Spleen (tissue), 11 donors: Measurements from ENCODE around the gene TBC1D9. TPM values are rescaled to one million over a fixed set of nuclear protein-coding genes. Genes with fewer than 3 reads are reported as not detected.
A peak's percentile ranks its signal among the peaks of the same experiment; 100 is the strongest.

Experiments used
- DNase-seq: peaks from one replicate; pipeline ENCODE4 v3.0.0-alpha.2; 2020
- H3K27ac ChIP-seq, 8 donors: fragments of 200-600 bp; sonication (generic) in 7 of 8; 1 replicate in 4 of 8; 2 replicates in 4 of 8; pipeline versions ENCODE4 v1.5.0 to v1.8.0; 2016 to 2021; ENCODE audit warnings: inconsistent platforms in 4 of 8, mild to moderate bottlenecking in 4 of 8, moderate library complexity in 1 of 8
- H3K27me3 ChIP-seq, 7 donors: fragments of 200-600 bp; sonication (generic) in 6 of 7; replicated peaks in 1 of 7; 1 replicate in 4 of 7; 2 replicates in 3 of 7; pipeline versions ENCODE4 v1.5.0 to v1.8.0; 2016 to 2021; ENCODE audit warnings: inconsistent platforms in 3 of 7, mild to moderate bottlenecking in 1 of 7
- H3K36me3 ChIP-seq, 6 donors: fragments of 200-600 bp; sonication (generic) in 5 of 6; 1 replicate in 4 of 6; 2 replicates in 2 of 6; pipeline versions ENCODE4 v1.5.0 to v1.8.0; 2016 to 2021; ENCODE audit warnings: inconsistent platforms in 2 of 6
- H3K4me1 ChIP-seq, 6 donors: fragments of 200-600 bp; sonication (generic) in 5 of 6; 1 replicate in 3 of 6; 2 replicates in 3 of 6; pipeline versions ENCODE4 v1.5.0 to v1.8.0; 2016 to 2021; ENCODE audit warnings: inconsistent platforms in 3 of 6
- H3K4me3 ChIP-seq, 8 donors: fragments of 200-600 bp; sonication (generic) in 7 of 8; 1 replicate in 4 of 8; 2 replicates in 4 of 8; pipeline versions ENCODE4 v1.5.0 to v1.8.0; 2016 to 2021; ENCODE audit warnings: inconsistent platforms in 4 of 8, mild to moderate bottlenecking in 4 of 8, moderate library complexity in 2 of 8
- H3K9me3 ChIP-seq, 8 donors: fragments of 200-600 bp; sonication (generic) in 7 of 8; 1 replicate in 4 of 8; 2 replicates in 4 of 8; pipeline versions ENCODE4 v1.5.0 to v1.8.0; 2016 to 2021; ENCODE audit warnings: inconsistent platforms in 4 of 8
- POLR2A ChIP-seq, 3 donors: fragments of 450-650 bp; IDR thresholded peaks; one replicate each; pipeline ENCODE4 v1.5.1; 2017; ENCODE audit warnings: antibody characterized with exemption in 3 of 3, mild to moderate bottlenecking in 1 of 3
- POLR2AphosphoS5 ChIP-seq, 3 donors: sonication (generic); formaldehyde crosslinking; IDR thresholded peaks; one replicate each; pipeline ENCODE4 v1.5.1; 2017; ENCODE audit warnings: antibody characterized with exemption in 3 of 3
- WGBS, 5 donors: extraction: QIAGEN DNeasy Blood & Tissue Kit in 3 of 5; methylation state at CpG; one replicate each; pipeline versions ENCODE4 v1.1.5 to v1.1.7; 2013 to 2018; 5-methylcytosine and 5-hydroxymethylcytosine counted together
- intact Hi-C: fragments of 100-400 bp; cut with DNase I; formaldehyde crosslinking; loops from one replicate; pipeline ENCODE4 v1.15.0; 2023; ENCODE audit warnings: low total_unique reads
- polyA plus RNA-seq, 3 donors: library from polyadenylated mRNA; stranded (reverse); fragments of 200-250 nt; gene quantifications; one replicate each; pipeline ENCODE4 v1.2.1, GENCODE V29; 2013
- total RNA-seq, 7 donors: library from RNA; depleted of rRNA in 3 of 7; stranded (reverse); fragments of >200 nt in 3 of 7; fragmentation: NEBNext Ultra II Directional in 4 of 7; extraction: Animal tissue kit (Norgen Biotek cat#: 25700) in 4 of 7; gene quantifications; one replicate each; pipeline versions ENCODE4 v1.1.0 to v1.2.1, GENCODE V29; 2016 to 2021
- TF ChIP-seq, protein P1 (sequence below), 11 experiments: fragments of 200-600 bp in 7 of 11; fragments of 450-650 bp in 4 of 11; sonication (generic) in 4 of 11; IDR thresholded peaks in 8 of 11; conservative IDR thresholded peaks in 3 of 11; 1 replicate in 7 of 11; 2 replicates in 4 of 11; pipeline versions ENCODE4 v1.4.0 to v1.8.0; 2016 to 2021; ENCODE audit warnings: antibody characterized with exemption in 11 of 11, inconsistent platforms in 4 of 11, mild to moderate bottlenecking in 1 of 11
- donor health status: healthy with polysubstance abuse.
- donor health status: DM: no; HTN: no; CAD: no; lungs with moderate emphysema.
- donor health status: DM: no; HTN: no; CAD: no.
- donor health status: Bipolar disorder and iron deficiency.
- donor health status: healthy.
- donor health status: DM: no; HTN: no; CAD: no.
- donor health status: DM: yes; HTN: yes; CAD: no.

The TBC1D9 gene
- total and polyA plus RNA-seq, 10 donors, result 11.6 to 99.1 (median 77.2) TPM

DNA sequence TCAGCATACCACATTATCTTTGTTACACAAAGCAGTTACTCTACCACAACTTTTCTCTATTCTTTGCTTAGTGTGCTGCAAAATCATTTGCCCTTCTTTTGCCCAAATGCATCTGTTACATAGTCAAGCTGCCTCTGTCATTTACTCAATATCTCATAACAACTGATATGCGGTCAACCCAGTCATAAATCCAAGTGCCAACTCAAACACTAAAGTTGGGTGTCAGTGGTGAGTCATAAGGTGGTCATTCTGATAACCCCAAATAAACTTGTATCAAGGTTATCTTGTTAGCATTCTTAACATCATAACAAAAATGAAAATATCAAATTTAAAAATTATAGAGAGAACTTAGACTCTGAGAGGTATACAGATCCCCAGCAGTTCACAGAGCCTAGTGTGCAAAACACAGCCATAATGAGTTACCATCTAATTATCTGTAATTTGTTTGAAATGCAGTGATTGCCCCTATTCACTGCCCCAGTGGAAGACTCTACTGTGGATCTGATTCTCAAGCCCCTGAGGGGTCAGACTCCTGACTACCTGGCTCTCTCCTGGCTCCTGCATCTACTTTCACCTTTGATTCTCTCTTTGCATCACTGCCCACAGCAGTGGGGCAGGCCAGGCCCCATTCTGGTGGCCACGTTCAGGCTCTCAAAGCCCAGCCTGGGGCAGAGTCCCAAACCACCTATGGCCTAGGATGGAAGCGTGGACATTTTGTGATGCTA is 29.2 kb downstream of the TBC1D9 start:
- intact Hi-C loops, result no loop called here
- no peak overlapping the region for H3K4me3 ChIP-seq
- peaks cover 19 to 73% (median 41%) of the 10 kb centered on the region in 6 donors for H3K4me1 ChIP-seq
- H3K9me3 ChIP-seq, result no peaks in the 10 kb centered on the region
- 70 to 88% (median 85%) methylated on average over 3 of the region's 3 CpGs for WGBS, 5 donors
- no peaks in the 10 kb centered on the region for H3K36me3 ChIP-seq
- DNase-seq, result no peak
- H3K27me3 ChIP-seq, result no peaks in the 10 kb centered on the region
- H3K27ac ChIP-seq, result peak overlapping the region in 3 of 8 donors; percentile 11 to 49 (median 35)
- TF ChIP-seq POLR2A (IDR thresholded peaks at IDR 0.05), result no peak
- TF ChIP-seq POLR2AphosphoS5 (IDR thresholded peaks at IDR 0.05), result no peak
- TF ChIP-seq, protein P1, sequence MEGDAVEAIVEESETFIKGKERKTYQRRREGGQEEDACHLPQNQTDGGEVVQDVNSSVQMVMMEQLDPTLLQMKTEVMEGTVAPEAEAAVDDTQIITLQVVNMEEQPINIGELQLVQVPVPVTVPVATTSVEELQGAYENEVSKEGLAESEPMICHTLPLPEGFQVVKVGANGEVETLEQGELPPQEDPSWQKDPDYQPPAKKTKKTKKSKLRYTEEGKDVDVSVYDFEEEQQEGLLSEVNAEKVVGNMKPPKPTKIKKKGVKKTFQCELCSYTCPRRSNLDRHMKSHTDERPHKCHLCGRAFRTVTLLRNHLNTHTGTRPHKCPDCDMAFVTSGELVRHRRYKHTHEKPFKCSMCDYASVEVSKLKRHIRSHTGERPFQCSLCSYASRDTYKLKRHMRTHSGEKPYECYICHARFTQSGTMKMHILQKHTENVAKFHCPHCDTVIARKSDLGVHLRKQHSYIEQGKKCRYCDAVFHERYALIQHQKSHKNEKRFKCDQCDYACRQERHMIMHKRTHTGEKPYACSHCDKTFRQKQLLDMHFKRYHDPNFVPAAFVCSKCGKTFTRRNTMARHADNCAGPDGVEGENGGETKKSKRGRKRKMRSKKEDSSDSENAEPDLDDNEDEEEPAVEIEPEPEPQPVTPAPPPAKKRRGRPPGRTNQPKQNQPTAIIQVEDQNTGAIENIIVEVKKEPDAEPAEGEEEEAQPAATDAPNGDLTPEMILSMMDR (IDR thresholded peaks at IDR 0.05 in 8 of 11, conservative IDR thresholded peaks at IDR 0.05 in 3 of 11), result no peak

DNA sequence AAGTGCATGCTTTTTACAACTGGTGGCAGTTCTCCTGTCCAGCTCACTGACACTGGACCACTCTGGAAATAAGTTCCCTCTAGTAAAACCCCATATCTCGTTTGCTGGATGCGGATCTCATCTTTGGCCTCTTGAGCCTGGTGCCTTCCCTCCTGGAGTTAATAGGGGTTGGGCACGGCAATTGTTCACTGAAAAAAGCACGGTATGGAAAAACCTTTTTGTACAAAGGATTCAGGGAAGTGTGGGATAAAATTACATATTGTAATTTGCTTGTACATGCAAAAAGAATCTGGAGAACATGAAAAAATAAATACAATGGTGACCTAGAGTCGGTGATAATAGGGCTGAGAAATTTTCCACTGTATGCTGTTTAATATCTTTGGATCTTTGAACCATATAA is 30.6 kb downstream of the TBC1D9 start:
- H3K36me3 ChIP-seq, result no peaks in the 10 kb centered on the region
- no peak overlapping the region for H3K4me3 ChIP-seq
- no peak overlapping the region for H3K27ac ChIP-seq
- intact Hi-C loops, result no loop called here
- H3K4me1 ChIP-seq, result peaks cover 28 to 82% (median 54%) of the 10 kb centered on the region in 6 donors
- TF ChIP-seq POLR2AphosphoS5 (IDR thresholded peaks at IDR 0.05) (no peak), POLR2A (IDR thresholded peaks at IDR 0.05) (no peak)
- TF ChIP-seq, protein P1 (IDR thresholded peaks at IDR 0.05 in 8 of 11, conservative IDR thresholded peaks at IDR 0.05 in 3 of 11), result no peak
- no peaks in the 10 kb centered on the region for H3K27me3 ChIP-seq
- H3K9me3 ChIP-seq, result no peaks in the 10 kb centered on the region
- no peak for DNase-seq
- WGBS, 5 donors, result 87 to 92% (median 91%) methylated on average over 5 of the region's 5 CpGs

DNA sequence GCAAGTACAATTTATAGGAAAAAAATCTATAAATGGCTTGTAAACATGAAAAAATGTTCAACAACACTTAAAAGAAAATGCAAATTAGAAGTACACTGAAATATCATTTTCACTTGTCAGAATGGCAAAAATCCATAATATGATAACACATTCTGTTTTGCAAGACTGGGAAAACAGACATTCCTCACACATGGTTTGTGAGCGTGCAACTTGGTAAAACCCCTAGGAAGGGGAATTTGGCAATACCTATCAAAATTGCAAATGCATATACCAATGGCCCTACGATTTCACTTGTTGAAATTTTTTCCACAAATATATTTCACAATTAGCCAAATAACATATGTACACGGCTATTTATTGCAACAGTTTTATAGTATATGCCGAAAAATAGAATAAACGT is 31.4 kb downstream of the TBC1D9 start:
- DNase-seq, result no peak
- no peak overlapping the region for H3K27ac ChIP-seq
- H3K4me3 ChIP-seq, result no peak overlapping the region
- H3K27me3 ChIP-seq, result no peaks in the 10 kb centered on the region
- H3K9me3 ChIP-seq, result no peaks in the 10 kb centered on the region
- WGBS, 5 donors, result 57 to 85% (median 67%) methylated on average over 5 of the region's 5 CpGs
- H3K4me1 ChIP-seq, result peaks cover 36 to 82% (median 58%) of the 10 kb centered on the region in 6 donors
- TF ChIP-seq, protein P1 (IDR thresholded peaks at IDR 0.05 in 8 of 11, conservative IDR thresholded peaks at IDR 0.05 in 3 of 11), result no peak
- TF ChIP-seq POLR2A (IDR thresholded peaks at IDR 0.05), result no peak
- no peak for TF ChIP-seq POLR2AphosphoS5 (IDR thresholded peaks at IDR 0.05)
- intact Hi-C loops, result no loop called here
- H3K36me3 ChIP-seq, result no peaks in the 10 kb centered on the region

DNA sequence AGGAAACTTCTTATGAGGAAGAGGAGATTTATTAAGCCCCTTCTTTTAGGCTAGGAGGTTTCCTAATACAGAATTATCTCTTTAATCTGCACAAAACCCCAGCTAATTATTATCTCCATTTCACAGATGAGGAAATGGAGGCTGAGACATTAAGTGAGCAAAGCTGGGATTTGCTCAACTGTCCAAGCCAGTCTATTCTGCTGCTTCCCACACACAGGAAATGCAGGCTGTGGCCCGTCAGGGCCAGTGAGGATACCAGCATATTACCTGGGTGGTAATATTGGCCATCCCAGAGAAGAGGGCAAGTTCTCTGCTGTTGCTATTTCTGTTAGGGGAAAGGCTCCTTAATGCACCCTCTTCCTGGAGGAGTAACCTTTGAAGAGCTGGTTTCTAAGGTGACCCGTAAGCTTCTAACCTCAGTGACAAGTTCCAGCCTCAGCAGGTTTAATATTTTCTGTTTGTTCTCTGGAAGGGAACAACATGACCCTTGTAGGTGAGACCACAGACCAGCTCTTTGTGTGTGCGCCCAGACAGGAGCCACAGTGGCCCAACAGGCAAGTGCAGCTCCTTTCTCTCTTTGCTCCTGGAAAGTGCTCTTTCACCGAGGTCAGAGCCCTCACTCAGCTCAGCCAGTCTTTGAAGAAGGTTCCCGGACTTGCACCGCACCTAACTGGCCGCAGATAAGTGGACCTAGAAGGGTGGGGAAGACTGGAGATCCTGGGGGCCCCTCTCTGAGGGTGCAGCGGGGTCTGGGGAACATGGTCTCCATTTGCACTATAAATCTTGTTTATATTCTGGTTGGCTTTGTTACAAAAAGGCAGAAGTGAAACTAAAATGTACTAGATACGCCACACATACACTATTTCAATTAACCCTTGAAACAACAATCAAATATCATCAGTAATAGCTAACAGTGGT is 35.5 kb downstream of the TBC1D9 start:
- H3K4me1 ChIP-seq, result peaks cover 41 to 87% (median 64%) of the 10 kb centered on the region in 6 donors
- peak overlapping the region; percentile 58 to 85 (median 80) for H3K27ac ChIP-seq
- H3K9me3 ChIP-seq, result no peaks in the 10 kb centered on the region
- H3K27me3 ChIP-seq, result no peaks in the 10 kb centered on the region
- intact Hi-C loops, result no loop called here
- 15 to 21% (median 17%) methylated on average over 9 of the region's 9 CpGs for WGBS, 5 donors
- peak; percentile 71 for DNase-seq
- peak overlapping the region in 6 of 8 donors; percentile 4 to 53 (median 18) for H3K4me3 ChIP-seq
- H3K36me3 ChIP-seq, result no peaks in the 10 kb centered on the region
- peak in 1 of 3 donors; percentile 35 for TF ChIP-seq POLR2AphosphoS5 (IDR thresholded peaks at IDR 0.05)
- TF ChIP-seq, protein P1 (IDR thresholded peaks at IDR 0.05 in 8 of 11, conservative IDR thresholded peaks at IDR 0.05 in 3 of 11), result no peak
